Activated naive CD4-positive, alpha-beta T cell (primary cell): ENCODE results near the gene DLGAP1.
"Not testable (repeated sequence)": the region's sequence is repeated elsewhere in the genome, so short reads cannot be mapped to it uniquely, and the experiment has no call there.

Source experiments
- DNase-seq, 4 experiments: peaks; one replicate each; lab custom pipeline; 2025; lab: John Stamatoyannopoulos, UW

Gene DLGAP1

DNA sequence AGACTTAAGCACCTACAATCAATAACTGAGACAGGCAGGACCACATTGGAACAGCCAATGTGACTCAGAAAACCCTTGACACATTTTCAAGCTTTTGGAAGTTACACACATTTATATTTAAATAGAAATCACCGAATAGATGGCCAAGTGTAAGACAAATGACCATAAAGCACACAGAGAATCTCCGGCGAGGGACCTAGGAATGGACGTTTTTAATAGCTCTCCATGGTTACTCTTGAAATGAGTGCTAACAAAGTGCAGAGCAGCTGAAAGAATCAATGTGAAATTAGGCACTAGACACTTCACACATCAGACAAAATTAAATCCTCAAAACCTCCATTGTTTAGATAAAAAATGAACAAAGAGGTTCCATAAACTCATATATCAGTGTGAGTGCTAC lies 376.9 kb downstream of the DLGAP1 start:
- no peak for DNase-seq

- no peak for DNase-seq
Measured at GRCh38 chr18:4077721-4078120, 377.4 kb downstream of the DLGAP1 start.

DNA sequence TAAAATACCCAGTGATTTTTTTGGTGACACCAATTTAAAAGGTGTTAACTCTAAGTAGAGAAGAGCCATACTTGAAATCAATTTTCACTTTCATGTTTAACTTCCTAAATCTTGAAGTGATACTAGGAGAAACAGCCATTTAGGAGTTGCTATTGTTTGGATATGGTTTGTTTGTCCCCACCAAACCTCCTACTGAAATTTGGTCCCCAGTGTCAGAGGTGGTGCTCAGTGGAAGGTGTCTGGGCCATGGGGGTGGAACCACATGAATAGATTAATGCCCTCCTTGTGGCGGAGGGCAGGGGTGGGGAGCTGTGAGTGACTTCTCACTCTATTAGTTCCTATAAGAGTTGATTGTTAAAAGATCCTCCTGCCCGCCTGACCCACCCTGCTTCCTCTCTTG lies 377.9 kb downstream of the DLGAP1 start:
- DNase-seq: no peak

DNA sequence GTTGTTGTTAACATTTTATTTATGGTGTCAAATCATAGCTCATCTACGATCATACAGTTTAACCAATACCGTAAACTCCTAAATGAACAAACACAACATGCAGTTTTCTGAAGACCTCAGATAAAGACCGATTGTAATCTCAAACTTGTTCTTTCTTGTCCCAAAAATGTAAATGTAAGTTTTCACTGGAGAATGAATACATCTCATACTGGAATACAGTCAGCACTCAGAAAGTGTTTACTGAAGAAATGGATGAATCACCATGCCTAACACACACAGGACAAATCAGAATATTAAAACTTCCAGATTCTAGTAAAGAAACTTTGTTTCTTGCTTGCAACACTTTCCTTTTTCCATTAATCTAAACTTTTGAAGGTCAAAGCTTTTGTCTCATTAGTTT lies 380.5 kb downstream of the DLGAP1 start:
- DNase-seq: no peak

- DNase-seq: no peak
Measured at GRCh38 chr18:4069183-4069582, 385.9 kb downstream of the DLGAP1 start.

- no peak for DNase-seq
Measured at GRCh38 chr18:4068552-4069158, 386.5 kb downstream of the DLGAP1 start.

DNA sequence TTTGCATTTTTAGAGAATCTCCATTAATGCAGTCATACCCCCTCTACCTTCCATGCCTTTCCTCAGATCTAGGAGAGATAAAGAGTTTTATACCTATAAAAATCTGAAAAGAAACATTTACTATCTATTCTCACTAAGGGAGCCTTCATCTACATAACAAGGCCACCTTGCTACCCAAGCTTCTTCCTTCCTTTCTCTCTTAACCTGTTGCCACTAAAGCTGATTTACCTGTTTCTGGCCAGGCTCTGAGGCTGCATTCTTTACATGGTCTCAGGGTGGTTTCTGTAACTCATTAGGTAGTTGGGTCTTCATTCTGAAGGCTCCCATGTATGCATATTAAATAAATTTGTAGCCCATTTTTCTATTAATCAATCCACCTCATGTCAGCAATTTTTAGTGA lies 391.6 kb downstream of the DLGAP1 start:
- no peak for DNase-seq

DNA sequence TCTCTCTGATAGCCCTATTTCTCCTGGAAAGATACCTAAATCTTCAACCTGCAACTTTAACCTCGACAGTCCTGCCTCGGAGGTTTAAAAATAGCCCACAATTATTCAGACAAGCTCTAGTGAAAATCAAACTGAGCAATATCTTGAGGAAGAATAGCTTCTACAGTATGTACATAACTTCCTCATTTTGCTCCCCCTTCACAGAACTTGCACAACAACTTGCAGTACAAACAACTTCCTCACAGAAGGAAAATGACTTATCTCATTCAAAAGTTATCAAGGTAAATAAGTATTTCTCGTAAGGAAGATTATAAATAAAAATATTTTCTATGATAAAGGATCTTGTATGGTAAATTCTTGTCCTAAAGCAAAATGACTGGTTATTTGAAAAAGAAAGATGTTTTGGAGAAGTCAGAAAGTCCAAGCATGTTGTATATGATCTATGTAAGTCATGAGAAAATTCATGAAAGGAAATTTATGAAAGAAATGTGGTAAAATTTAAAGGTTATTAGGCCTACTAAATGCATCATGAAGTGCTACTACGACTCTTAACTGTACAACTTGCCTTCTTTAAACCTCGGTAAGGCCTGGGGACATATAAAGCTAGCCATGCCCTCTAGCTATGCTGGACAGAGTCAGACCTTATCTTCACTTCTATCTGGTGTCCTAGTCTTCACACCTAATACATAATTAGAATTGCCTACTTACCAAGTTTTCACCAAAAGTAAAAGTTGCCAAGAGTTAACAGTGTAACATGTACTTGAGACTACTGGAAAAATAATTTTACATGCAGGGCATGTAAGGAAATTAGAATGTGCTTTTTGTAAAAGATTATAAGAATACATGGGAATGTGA lies 394.5 kb downstream of the DLGAP1 start:
- DNase-seq: no peak

GRCh38 chr18:4058179-4058578 lies 396.9 kb downstream of the DLGAP1 start:
- DNase-seq: no peak

GRCh38 chr18:4040391-4041092 lies 414.6 kb downstream of the DLGAP1 start:
- no peak for DNase-seq

- DNase-seq: no peak
Measured at GRCh38 chr18:4035521-4035920, 419.6 kb downstream of the DLGAP1 start.

- not testable (repeated sequence) for DNase-seq
Measured at GRCh38 chr18:4034815-4035214, 420.3 kb downstream of the DLGAP1 start.

DNA sequence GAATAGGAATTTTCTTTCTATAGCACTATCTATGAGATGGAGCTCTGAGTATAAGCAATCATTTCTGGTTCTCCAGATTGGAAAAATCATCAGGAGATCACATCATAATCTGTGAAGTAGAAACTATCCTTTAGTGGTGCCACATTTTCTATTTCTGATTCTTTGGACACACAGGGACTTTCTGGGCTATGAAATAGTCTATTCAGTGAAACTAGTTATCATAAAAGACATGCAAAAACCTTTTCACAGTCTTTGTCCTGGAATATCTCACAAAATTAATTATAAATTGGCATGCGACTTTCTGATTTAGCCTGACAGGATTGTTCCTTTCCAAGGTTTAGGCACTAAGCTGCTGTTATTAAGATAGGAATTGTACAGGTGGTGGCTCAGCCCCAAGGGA lies 428.6 kb downstream of the DLGAP1 start:
- DNase-seq: no peak

GRCh38 chr18:4024702-4025101 lies 430.4 kb downstream of the DLGAP1 start:
- no peak for DNase-seq

DNA sequence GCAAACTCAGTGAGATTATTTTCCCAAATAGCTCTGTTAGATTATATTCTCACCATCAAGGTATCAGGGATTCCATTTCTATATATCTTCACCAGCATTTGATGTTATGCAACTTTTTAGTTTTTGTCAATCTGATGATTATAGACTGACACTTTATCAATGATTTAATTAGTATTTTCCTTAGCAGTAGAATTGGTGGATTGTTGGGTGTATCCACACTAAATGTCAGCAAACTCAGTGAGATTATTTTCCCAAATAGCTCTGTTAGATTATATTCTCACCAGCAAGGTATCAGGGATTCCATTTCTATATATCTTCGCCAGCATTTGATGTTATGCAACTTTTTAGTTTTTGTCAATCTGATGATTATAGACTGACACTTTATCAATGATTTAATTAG lies 432.4 kb downstream of the DLGAP1 start:
- DNase-seq: not testable (repeated sequence)

GRCh38 chr18:4020026-4020425 lies 435.1 kb downstream of the DLGAP1 start:
- DNase-seq: no peak

DNA sequence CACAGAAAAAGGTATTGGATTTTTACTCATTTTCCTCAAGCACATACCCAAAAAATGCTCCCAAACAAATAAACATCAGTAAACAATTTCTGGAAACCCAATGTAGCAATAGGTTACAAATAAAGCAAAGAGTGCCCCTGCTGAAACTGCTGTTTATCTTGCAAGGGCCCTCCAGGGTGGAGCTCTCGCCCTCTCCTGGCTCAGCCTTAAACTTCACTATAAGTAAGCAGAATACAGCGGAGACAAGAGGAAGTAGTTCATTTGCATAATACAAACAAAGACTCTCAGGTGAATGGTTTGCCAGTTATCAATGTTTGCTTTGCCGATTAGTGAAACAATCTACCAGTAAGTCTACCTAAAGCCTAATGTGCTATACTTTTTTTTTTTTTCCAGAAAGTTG lies 437.6 kb downstream of the DLGAP1 start:
- no peak for DNase-seq

- no peak for DNase-seq
Measured at GRCh38 chr18:4016391-4017049, 438.6 kb downstream of the DLGAP1 start.

DNA sequence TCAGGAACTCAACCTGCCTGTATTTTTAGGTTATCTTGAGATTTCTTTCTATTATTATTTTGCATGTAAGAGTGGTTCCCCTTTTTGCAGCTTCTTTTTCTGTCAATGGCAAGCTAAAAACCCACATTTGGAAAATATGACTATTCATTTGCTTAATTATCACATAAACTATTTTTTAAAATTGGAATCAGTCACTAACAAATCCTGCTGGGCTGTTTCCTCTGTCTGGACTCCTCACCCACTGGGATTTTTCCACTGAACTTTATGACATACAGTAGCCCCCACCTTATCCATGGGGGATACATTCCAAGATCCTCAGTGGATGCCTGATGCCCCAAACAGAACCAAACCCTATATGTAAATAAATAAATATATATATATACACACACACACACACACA lies 447.3 kb downstream of the DLGAP1 start:
- no peak for DNase-seq

GRCh38 chr18:4004183-4004829 lies 450.8 kb downstream of the DLGAP1 start:
- no peak for DNase-seq

DNA sequence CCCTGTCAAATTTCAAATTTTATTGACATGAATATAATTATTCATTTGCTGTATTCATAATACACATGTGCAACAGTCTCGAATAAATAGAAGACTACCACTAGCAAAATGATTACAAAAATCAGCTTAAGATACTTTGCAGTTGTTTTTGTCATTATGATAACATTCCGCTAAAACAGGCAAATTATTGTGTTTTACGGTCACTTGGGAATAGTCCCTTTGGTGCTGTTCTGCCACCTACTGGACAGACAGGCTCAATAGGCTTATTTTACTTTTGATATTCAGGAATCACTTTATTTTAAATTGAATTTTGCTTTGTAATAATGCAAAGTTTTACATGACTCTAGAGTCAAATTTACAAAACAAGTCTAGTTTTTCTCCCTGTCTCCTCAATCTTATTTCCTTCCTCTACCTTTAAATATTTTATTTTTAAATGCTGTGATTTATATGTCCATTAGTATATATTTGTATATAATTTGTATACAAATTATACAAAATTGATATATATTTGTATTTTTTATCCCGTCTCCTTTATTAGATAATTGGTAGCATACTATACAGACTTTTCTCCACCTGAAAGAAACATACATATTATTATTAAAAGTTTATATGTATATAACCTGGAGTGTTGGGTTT lies 456.3 kb downstream of the DLGAP1 start:
- no peak for DNase-seq
